Stimulated activated CD8-positive, alpha-beta memory T cell treated with anti-CD3 and anti-CD28 coated beads, Interleukin-4, amount 100 ng/mL, for 1 hour (primary cell): ENCODE measurements around the gene LRP5.
"Not testable (repeated sequence)": the region's sequence is repeated elsewhere in the genome, so short reads cannot be mapped to it uniquely, and the experiment has no call there.

Experiments used
- DNase-seq, 2 donors: peaks; one replicate each; pipeline ENCODE4 v3.0.0-alpha.2; 2020; ENCODE audit warnings: low read depth in 2 of 2, low spot score in 1 of 2

LRP5 gene

GRCh38 chr11:68416070-68416578 lies 103.7 kb downstream of the LRP5 start:
- DNase-seq: no peak

GRCh38 chr11:68418648-68419047 lies 106.3 kb downstream of the LRP5 start:
- DNase-seq: no peak

DNA sequence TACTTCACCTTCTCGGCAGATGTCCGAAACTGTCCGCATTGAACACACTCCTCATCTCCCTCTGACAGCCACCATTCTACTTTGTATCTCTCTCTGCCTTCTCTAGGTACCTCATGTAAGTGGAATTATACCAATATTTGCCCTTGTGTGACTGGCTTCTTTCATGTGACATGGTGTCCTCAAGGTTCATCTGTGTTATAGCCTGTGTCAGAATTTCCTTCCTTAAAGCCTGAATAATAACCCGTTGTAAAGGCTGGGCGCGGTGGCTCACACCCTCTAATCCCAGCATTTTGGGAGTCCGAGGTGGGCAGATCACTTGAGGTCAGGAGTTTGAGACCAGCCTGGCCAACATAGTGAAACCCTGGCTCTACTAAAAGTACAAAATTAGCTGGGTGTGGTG lies 107.8 kb downstream of the LRP5 start:
- no peak for DNase-seq

- no peak for DNase-seq
Observed at GRCh38 chr11:68423481-68423880, 111.1 kb downstream of the LRP5 start.

GRCh38 chr11:68424101-68424632 lies 111.8 kb downstream of the LRP5 start:
- no peak for DNase-seq

GRCh38 chr11:68424981-68425865 lies 112.8 kb downstream of the LRP5 start:
- DNase-seq: no peak

- DNase-seq: no peak
Observed at GRCh38 chr11:68425866-68426380, 113.5 kb downstream of the LRP5 start.

GRCh38 chr11:68429661-68430060 lies 117.3 kb downstream of the LRP5 start:
- no peak for DNase-seq

GRCh38 chr11:68430384-68430783 lies 118.0 kb downstream of the LRP5 start:
- DNase-seq: no peak

DNA sequence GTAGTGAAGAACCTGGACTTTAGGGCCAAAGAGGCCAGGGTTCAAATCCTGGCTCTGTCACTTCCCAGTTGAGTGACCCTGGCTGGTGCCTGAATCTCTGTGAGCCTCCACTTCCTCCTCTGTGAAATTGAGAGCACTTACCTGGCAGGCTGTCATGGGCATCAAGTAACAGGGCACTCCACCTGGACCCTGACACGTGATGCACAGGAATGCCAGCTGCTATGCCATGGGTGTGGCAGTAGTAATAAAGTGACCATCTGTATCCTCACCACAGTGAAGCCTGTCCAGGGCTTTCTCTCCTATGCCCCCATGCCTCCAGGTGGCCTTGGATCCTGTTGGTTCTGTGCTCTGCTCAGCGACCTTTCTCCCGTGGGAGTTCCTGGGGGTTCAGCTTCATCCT lies 118.4 kb downstream of the LRP5 start:
- DNase-seq: no peak

- no peak for DNase-seq
Observed at GRCh38 chr11:68431984-68432645, 119.7 kb downstream of the LRP5 start.

DNA sequence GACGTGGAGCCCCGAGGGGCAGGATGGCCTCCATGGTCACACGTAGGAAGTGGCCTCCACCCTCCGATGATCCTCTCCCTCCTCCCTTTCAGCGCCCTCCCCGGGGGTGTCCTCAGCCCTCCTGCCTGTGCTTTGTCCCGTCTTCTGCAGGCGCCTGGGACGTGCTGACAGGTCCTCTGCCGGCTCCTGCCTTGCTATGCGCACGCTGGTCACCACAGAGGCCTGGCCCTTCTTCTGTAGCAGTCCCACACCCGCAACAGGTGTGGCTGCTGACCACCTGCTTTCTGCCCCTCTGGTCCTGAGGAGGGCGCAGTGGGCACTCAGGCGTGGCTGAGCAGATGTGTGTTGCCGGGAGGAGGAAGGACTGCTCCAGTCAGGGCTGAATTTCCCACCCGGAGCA lies 120.5 kb downstream of the LRP5 start:
- DNase-seq: no peak

DNA sequence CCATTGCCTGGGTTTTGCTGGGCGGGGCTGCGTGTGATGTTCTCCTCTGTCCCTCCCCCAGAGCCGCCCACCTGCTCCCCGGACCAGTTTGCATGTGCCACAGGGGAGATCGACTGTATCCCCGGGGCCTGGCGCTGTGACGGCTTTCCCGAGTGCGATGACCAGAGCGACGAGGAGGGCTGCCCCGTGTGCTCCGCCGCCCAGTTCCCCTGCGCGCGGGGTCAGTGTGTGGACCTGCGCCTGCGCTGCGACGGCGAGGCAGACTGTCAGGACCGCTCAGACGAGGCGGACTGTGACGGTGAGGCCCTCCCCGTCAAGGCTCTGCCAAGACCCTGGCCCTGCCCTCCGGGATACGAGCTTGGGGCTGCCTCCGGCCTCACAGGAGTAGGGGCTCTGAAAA lies 121.2 kb downstream of the LRP5 start:
- DNase-seq: no peak

DNA sequence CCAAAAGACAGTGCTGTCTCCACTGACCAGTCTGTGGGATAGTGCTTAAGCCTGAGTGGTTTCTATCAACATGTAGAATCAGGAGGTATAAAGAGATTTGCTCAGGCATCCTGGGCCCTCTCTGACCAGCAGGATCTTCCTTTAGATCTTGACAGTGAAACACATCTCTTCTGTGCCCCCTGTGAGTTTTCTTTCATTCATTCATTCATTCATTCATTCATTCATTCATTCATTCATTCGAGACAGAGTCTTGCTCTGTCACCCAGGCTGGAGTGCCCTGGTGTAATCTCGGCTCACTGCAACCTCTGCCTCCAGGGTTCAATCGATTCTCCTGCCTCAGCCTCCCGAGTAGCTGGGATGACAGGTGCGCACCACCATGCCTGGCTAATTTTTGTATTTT lies 121.8 kb downstream of the LRP5 start:
- DNase-seq: not testable (repeated sequence)

- no peak for DNase-seq
Observed at GRCh38 chr11:68436162-68436888, 123.9 kb downstream of the LRP5 start.

GRCh38 chr11:68436985-68437926 lies 124.9 kb downstream of the LRP5 start:
- no peak for DNase-seq

DNA sequence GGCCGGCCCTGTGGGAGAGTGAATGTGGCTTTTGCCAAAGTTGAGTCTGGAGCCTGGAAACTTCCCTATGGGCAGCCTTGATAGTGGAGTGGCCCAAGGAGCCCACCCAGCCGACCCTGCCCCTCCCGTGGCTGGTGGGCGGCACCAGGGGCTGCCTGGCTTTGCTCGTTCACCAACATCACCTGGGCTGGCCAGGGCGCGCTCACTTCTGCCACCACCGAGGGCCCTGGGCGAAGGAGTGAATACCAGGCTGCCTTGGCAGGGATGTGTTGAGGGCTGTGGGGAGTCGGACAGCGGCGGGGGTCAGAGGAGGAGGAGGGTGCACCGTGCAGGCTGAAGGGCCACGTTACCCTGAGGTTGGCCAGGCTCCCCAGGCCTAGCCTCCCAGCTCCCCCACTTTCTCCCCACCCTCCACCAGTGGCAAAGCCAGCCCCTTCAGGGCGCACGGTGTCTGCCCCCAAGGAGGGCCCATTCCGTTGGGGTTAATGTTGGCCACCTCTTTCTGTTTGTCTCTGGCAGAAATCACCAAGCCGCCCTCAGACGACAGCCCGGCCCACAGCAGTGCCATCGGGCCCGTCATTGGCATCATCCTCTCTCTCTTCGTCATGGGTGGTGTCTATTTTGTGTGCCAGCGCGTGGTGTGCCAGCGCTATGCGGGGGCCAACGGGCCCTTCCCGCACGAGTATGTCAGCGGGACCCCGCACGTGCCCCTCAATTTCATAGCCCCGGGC lies 125.7 kb downstream of the LRP5 start:
- DNase-seq: no peak

- DNase-seq: no peak
Observed at GRCh38 chr11:68438658-68439259, 126.4 kb downstream of the LRP5 start.
